NCI-H2107 treated with DMSO at 0.1 percent for 48 hours (cell line): ENCODE results near the gene SLC22A15.
A peak's percentile ranks its signal among the peaks of the same experiment; 100 is the strongest.
"Not testable (repeated sequence)": the region's sequence is repeated elsewhere in the genome, so short reads cannot be mapped to it uniquely, and the experiment has no call there.

Experiments
- DNase-seq: peaks from one replicate; lab custom pipeline; 2025; ENCODE audit not compliant: unreplicated experiment; lab: John Stamatoyannopoulos, UW

The SLC22A15 gene

DNA sequence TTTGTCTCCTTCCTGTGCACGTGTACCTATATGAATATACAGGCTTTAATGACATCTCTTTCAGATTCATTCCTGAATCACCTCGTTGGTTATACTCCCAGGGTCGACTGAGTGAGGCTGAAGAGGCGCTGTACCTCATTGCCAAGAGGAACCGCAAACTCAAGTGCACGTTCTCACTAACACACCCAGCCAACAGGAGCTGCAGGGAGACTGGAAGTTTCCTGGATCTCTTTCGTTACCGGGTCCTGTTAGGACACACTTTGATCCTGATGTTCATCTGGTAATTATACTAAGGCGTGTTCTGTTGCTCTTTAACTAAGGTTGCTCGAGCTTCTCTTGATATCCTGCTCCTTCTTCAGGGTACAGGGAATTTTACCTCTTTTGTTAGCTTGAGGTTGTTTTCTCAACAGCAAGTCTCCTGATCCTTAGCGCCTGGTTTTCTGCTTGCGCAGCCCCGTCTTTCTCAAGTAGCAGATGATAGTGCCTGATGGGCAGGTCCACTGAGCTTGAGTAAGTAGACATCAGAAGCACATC is 55.1 kb downstream of the SLC22A15 start:
- no peak for DNase-seq

DNA sequence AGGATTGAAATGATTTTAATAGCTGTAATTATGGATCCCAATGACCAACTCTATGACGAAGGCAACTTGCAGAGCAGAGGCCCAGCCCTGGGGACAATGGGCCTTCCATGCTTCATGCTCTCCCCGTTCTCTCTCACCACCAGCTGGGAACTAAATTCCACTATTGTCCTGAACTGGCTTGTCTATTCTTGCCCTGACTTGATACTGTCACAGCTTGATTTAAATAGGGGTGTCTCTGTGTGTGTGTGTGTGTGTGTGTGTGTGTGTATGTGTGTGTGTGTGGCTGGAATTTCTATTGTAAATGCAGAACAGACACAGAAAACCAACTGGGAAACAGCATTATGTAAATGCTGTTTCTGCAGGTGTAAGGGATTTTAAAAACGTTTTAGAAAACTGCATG is 57.0 kb downstream of the SLC22A15 start:
- DNase-seq, result peak; percentile 10

DNA sequence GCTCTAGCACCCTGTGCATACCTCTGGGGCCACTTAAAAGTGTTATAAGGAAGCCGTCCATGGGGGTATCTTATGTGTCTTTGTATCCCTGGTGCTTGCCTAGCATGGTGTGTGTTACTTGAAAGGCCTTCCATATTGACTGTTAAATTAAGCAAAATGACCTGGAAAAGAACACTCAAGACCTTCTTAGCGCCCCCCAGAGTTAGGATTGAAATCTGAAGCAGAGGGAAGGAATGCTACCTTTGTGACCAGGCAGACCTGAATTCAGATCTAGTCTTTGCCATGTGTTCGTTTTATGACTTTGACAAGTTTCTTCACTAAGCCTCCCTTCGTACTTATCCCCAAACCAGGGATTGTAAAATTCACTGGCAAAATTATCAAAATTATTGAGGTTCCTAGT is 59.9 kb downstream of the SLC22A15 start:
- DNase-seq, result no peak

DNA sequence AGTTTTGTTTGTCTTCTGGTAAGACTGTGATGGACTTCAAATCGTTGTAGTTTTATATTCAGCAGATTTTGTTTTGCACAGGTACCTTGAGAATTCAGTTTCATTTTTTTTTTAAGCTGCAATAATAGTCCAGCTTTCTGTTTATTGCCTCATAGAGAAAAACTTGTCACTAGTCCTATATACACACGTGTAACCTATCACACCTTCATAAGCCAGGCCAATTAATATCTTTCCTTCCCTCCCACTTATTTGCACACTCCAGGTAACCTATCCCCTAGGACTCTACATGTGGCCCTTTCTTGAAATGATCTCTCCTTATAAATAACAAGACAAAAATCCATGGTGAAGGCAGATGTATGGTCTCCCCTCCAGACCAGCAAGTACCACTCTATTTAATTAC is 62.4 kb downstream of the SLC22A15 start:
- DNase-seq, result no peak

DNA sequence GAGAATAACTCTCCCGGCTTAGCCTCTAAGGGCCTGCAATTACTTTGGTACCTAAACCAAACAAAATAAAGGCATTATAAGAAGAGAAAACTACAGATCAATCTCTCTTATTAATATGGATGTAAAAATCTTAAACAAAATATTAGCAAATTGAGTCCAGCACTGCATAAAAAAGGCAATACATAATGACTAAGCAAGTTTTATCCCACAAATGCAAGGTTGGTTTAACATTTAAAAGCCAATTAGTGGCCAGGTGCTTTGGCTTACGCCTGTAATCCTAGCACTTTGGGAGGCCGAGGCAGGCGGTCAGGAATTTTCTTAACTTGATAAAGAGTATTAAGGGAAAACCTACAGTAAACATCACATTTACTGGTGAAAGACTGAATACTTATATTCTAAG is 67.8 kb downstream of the SLC22A15 start:
- DNase-seq, result no peak

DNA sequence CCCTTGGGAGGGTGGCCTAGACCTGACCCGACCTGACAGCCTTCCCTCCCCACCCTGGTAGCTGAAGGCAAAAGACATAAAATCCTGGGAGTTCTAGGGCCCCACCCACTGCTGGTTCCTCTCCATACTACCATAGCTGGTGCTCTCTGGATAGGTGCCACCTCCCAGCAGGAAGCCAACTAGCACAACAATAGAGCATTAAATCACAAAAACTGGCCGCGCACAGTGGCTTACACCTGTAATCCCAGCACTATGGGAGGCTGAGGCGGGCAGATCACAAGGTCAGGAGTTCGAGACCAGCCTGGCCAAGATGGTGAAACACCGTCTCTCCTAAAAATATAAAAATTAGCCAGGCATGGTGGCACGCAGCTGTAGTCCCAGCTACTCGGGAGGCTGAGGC is 70.6 kb downstream of the SLC22A15 start:
- DNase-seq, result not testable (repeated sequence)

DNA sequence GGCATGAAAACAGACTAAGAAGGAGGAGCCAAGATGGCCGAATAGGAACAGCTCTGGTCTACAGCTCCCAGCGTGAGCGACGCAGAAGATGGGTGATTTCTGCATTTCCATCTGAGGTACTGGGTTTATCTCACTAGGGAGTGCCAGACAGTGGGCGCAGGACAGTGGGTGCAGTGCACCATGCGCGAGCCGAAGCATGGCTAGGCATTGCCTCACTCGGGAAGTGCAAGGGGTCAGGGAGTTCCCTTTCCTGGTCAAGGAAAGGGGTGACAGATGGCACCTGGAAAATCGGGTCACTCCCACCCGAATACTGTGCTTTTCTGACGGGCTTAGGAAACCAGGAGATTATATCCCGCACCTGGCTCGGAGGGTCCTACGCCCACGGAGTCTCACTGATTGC is 75.6 kb downstream of the SLC22A15 start:
- not testable (repeated sequence) for DNase-seq

DNA sequence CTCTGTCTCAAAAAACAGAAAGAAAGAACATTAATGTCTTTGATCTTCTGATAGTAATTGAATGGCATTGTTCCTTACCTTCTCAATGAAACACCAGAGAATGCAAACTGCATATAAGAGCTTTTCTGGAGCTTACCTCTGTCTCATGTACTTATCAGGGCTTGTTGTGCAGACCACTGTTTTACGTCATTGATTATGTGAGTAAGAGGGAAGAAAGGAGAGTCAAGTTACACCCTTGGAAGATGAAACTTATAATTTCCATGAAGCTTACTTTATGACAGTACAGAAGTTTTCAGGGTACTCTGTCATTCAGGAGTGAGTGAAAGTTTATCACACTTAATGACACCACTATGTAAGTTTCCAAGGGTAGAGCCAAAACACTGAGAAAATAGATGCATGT is 85.9 kb downstream of the SLC22A15 start:
- DNase-seq, result no peak

DNA sequence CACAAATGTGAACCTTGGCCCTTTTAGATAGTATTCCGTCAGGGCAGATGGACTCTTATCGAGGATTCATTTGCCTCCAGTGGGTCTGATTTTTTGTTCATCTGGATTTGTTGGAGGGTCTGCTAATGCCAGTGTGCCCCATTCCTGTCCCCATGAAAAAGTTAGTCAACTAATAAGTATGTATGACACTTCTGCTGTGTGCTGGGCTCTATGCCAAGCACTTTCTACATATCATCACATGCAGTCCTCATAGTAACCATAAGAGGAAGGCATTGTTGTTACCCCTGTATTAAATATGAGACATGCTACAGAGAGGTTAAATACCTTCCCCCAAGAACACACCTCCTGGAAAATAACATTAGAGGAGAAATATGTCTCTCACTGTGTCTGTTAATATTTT is 88.3 kb downstream of the SLC22A15 start:
- no peak for DNase-seq

DNA sequence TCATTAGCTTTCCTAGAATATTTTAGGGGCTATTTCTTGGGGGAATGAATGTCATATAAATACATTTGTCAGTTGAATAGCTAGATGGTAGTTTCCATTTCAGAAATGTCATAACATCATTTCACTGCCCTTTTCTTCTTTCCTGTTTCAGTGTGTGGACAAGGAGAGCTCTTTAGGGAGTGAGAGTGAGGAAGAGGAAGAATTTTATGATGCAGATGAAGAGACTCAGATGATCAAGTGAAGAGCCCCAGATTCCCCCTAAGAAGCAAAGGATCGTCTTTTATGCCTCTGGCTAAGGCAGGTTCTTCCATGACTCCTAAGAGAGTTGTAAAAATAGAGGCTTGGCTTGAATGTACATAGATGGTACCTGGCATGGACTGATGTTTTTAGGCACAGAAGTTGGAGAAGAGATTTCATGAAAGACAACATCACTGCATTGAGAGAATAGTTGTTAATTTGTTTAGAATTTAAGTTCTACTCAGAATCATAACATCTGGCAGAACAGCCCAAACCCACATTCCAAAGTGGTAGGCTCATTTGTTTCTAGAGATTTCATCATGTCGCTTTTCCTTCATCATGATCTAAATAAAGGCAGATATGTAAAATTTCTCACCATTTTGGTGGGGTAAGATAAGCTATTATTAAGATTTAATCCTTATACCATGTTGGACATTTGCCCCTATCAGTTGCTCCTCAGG is 90.7 kb downstream of the SLC22A15 start:
- no peak for DNase-seq

DNA sequence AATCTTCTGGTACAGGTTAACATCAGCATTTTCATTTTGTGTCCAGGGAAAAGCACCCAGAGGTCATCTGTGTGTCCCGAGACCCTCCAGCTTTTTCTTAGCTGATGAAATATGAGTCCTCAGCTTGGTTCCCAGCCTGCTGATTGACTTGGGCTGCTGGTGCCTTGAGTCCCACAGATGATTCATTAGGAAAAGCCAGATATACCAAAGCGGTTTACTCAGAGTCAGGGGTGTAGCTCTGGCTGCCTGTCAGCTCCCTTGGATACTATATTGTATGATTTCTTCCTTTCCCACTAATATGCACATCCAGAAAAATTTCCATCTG is 91.2 kb downstream of the SLC22A15 start:
- no peak for DNase-seq

DNA sequence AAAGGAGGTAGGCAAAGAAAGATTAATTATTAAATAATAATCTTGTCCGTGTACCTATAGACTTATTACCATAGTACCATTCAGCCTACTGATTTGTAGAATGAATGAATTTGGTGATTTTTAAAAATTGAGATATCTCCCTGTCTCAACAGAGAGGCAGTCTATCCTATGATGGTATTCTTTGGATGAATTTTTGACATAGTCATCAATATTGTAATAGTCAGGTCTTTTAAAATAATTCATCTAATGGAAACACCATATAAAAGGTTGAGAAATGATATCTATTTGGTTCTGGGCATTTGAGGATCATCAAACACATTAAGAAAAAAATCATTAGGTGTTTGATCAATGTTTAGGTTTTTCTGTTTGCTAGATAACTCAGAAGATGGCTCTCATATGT is 99.3 kb downstream of the SLC22A15 start:
- DNase-seq, result no peak

DNA sequence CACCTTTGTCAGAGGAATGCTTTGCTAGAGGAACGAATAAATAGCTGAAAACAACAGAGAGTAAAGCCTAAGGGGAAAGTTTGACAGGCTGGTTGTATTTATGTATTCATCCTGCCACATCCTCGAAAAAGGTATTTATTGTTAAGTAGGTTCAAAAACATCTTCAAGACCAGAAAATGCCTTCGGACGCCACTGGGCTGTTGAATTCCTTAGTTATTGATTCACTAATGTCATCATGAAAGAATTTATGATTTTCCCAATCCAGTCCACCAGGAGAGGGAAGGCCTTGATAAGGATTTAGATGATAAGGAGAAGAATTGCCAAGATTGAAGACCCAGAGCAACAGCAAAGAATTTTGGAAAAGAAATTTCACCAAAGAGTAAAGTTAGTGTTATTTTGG is 99.7 kb downstream of the SLC22A15 start:
- DNase-seq, result no peak

DNA sequence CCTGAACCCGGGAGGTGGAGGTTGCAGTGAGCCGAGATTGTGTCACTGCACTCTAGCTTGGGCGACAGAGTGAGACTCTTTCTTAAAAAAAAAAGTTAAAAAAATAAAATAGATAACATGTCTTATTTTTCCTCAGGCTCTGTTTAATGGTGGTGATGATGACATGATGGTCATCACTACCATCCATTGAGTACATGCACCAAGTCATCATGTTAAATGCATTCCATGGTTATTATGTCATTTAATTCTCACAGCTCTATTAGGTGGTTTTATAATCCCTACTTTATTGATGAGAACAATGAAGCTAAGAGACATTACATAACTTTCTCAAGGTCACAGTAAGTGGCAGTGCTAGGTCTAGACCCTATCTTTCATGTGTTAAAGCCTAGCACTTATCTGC is 100.5 kb downstream of the SLC22A15 start:
- DNase-seq, result no peak

DNA sequence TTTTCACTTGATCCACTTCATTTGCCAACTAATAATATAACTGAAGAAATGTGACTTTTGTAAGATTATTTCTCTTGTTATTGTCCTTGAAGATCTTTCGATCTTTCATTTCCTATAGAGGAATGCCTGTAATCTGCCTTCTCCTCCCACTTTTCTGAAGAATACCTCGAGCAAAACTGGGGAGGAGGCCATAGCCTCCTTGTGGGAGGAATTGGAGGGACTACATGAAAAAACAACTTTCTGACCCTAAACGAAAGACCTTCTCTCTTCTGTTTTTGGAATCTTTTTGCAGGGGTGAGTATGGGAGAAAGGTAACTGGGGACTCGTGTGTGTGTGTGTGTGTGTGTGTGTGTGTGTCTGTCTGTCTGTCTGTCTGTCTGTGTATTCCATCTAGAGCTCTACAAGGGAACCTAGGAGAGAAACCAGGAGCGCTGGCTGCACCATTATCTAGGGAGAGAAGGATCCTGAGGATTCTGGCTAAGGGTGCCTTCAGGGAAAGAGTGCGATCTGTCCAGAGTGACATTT is 102.4 kb downstream of the SLC22A15 start:
- no peak for DNase-seq

DNA sequence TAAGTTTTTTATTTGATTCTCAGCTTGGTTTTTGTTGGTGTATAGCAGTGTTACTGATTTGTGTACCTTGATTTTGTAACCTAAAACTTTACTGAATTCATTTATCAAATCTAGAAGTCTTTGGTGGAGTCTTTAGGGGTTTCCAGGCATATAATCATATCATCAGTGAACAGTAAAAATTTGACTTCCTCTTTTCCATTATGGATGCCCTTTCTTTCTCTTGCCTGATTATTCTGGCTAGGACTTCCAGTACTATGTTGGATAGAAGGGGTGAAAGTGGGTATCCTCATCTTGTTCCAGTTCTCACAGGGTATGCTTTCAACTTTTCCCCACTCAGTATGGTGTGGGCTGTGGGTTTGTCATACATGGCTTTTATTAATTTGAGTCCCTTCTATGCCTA is 111.3 kb downstream of the SLC22A15 start:
- no peak for DNase-seq

DNA sequence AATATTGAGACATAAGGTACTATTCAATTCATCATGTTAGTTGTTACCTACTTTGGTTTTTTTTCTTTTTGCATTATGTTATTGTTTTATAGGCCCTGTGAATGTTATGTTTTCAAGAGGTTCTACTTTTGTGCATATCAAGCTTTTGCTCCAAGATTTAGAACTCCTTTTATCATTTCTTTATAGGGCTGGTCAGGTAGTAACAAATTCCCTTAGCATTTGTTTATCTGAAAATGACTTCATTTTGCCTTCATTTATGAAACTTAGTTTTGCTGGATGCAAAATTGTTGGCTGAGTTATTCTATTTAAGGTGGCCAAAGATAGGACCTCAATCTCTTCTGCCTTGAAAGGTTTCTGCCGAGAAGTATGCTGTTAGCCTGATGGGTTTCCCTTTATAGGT is 113.6 kb downstream of the SLC22A15 start:
- DNase-seq, result no peak

DNA sequence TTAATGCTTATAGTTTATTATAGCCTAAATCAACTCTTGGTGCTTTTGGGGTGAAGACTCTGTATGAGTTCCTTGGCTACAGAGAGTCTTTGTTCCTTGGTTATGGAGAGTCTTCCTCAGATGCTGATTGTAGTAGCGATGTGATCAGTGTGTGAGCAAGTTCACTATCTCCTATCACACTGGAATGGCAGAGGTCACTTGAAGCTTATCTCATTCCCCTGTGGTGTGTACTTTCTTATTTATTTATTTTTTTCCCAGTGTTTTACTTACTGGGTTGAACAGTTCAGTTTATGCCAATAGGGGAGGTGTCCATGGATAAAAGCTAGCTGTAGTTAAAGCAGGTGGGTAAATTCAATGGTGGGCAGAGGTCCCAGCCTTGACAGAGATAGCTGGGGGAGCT is 114.8 kb downstream of the SLC22A15 start:
- no peak for DNase-seq

DNA sequence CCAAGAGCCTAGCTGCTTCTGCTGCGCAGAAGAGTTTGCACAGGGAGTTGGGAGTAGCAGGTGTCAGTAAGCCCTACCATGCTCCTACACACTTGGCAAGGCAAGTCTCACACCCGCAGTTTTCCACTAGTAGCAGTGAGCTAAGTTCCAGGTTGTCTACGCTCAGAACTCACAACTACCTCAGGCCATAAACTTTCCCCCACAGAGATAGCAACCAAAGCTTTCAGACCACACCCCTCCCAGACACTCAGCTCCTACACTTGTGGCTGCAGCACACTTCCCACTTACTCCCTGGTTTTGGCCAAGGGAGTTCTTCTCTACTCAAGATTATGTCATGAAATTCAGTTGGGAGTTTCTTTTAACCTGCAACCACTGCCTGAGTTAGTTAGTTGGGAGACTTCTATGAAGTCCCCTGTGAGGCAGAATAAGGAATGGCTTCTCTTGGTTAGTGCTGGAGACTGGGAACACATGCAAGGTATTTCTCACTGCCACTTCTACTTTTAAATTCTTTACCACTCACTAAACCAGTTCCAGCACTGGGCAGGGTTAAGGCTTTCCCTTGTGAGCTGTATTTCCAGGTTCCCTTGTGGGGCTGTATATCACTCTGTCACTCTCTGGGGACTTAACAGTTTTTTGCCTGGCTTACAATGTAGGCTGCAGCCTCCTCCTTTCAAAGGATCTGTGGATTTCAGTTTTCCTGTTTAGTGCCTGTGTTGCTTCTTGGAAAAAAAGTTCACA is 116.6 kb downstream of the SLC22A15 start:
- DNase-seq, result no peak

DNA sequence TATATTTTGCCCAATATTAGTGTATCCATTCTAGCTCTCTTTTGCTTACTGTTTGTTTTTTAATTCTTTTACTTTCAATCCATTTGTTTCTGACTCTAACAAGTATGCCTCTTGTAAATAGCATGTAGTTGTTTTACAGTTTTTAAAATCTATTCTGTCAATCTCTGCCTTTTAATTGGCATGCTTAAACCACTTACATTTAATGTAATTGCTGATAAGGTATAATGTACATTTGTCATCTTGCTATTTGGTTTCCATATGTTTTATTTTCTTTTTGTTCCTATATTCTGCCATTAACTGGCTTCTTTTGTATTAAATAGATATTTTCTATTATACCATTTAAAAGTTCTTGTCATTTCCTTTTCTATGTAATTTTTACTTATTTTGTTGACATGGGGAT is 118.7 kb downstream of the SLC22A15 start:
- DNase-seq, result no peak

DNA sequence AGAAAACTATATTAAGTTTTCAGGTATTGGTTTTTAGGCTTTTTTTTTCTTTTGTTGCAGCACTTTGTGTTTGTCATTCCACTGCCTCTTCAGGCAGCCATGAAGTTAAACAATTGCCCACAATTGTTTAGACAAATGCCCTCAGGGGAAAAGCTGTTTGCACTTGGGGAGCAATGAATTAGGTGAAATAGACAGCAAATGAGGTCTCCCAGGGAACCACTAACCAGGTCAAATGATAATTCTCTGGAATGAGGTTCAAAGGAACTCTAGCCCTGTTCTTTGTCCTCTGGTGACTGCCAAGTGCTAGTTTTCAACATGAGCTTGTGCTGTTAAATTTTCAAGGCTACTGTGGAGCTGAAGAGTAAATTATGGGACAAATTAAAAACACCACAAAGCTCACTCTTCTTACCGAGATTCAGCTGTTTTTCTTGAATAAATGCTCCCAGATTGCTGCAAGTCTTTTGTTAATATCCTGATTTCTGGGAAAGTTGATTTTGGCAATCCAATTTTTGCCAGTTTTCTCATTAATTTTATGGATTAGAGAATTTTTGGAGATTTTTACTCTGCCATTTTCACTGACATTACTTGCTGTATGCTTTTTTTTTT is 119.8 kb downstream of the SLC22A15 start:
- no peak for DNase-seq

DNA sequence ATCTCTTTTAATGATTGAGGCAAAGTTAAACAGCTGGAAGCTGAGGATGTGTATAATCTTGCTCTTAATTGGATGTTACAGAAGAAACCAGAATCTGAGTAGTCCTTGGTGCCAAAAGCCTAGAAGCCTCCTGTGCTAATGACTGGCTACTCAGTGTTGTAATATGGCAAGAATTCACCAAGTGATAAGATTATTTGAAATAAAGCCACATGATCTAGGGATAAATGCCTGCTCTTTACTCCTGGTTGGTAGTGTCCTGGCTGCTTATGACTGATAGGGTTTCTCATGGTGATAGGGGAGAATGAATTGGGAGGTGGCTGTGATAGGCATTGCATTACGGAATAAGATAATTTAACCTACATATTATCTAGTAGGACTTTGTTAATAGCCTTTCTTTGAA is 121.3 kb downstream of the SLC22A15 start:
- DNase-seq, result no peak
